GM23248 (cell line): Measurements from ENCODE around the gene LOC128125822.
A peak's percentile ranks its signal among the peaks of the same experiment; 100 is the strongest.

Experiments
- DNase-seq: peaks from one replicate; pipeline ENCODE4 v3.0.0-alpha.2; 2015
- H2AFZ ChIP-seq: fragments of 200-600 bp; sonication (generic); 2 replicates; pipeline ENCODE4 v1.6.1; 2016; ENCODE audit warnings: antibody characterized with exemption
- H3F3A ChIP-seq: fragments of 200-600 bp; sonication (generic); 2 replicates; pipeline ENCODE4 v1.6.1; 2016; ENCODE audit warnings: mild to moderate bottlenecking, antibody characterized with exemption, mixed run types; ENCODE audit not compliant: insufficient read depth
- H3K27ac ChIP-seq: fragments of 200-600 bp; sonication (generic); 2 replicates; pipeline ENCODE4 v1.5.1; 2016; ENCODE audit warnings: mild to moderate bottlenecking
- H3K27me3 ChIP-seq: fragments of 200-600 bp; sonication (generic); replicated peaks from 2 replicates; pipeline ENCODE4 v1.6.1; 2016; ENCODE audit warnings: mild to moderate bottlenecking; ENCODE audit not compliant: insufficient read depth
- H3K36me3 ChIP-seq: fragments of 200-600 bp; sonication (generic); 2 replicates; pipeline ENCODE4 v1.6.1; 2016; ENCODE audit warnings: low read depth, mild to moderate bottlenecking
- H3K4me1 ChIP-seq: fragments of 200-600 bp; sonication (generic); 2 replicates; pipeline ENCODE4 v1.6.1; 2016; ENCODE audit warnings: mild to moderate bottlenecking; ENCODE audit not compliant: insufficient read depth
- H3K4me2 ChIP-seq: fragments of 200-600 bp; sonication (generic); one replicate; pipeline ENCODE4 v1.6.1; 2016; ENCODE audit warnings: mild to moderate bottlenecking; ENCODE audit not compliant: unreplicated experiment
- H3K4me3 ChIP-seq: fragments of 200-600 bp; sonication (generic); 2 replicates; pipeline ENCODE4 v1.5.1; 2016; ENCODE audit warnings: mild to moderate bottlenecking
- H3K79me2 ChIP-seq: fragments of 200-600 bp; sonication (generic); 2 replicates; pipeline ENCODE4 v1.6.1; 2016; ENCODE audit warnings: mild to moderate bottlenecking; ENCODE audit not compliant: insufficient read depth
- H3K9ac ChIP-seq: fragments of 200-600 bp; sonication (generic); 2 replicates; pipeline ENCODE4 v1.6.1; 2016; ENCODE audit warnings: mild to moderate bottlenecking
- H3K9me2 ChIP-seq: fragments of 200-600 bp; sonication (generic); 2 replicates; pipeline ENCODE4 v1.6.1; 2016; ENCODE audit warnings: mixed run types, mild to moderate bottlenecking, moderate library complexity; ENCODE audit not compliant: insufficient read depth
- H3K9me3 ChIP-seq: fragments of 200-600 bp; sonication (generic); one replicate; pipeline ENCODE4 v1.6.1; 2017; ENCODE audit warnings: low read depth
- H4K20me1 ChIP-seq: fragments of 200-600 bp; sonication (generic); 2 replicates; pipeline ENCODE4 v1.6.0; 2016; ENCODE audit not compliant: insufficient read depth
- EZH2 ChIP-seq: fragments of 200-600 bp; sonication (generic); IDR thresholded peaks from 2 replicates; pipeline ENCODE4 v1.6.1; 2018; ENCODE audit warnings: antibody characterized with exemption, mild to moderate bottlenecking; ENCODE audit not compliant: insufficient read depth, poor library complexity, severe bottlenecking
- EZH2phosphoT487 ChIP-seq: fragments of 200-600 bp; sonication (generic); IDR thresholded peaks from 2 replicates; pipeline ENCODE4 v1.6.1; 2018; ENCODE audit warnings: antibody characterized with exemption, moderate library complexity, mild to moderate bottlenecking, low read depth; ENCODE audit not compliant: insufficient read depth
- WGBS, 2 experiments: methylation state at CpG; one replicate each; pipeline ENCODE4 v1.1.6; 2015 to 2017; ENCODE audit warnings: low lambda C conversion rate in 2 of 2, low coverage in 1 of 2; ENCODE audit errors: missing lambda C conversion rate in 2 of 2; 5-methylcytosine and 5-hydroxymethylcytosine counted together
- in situ Hi-C: fragments of 300-500 bp; cut with MboI; formaldehyde crosslinking; loops from 2 replicates; pipeline ENCODE4 v1.15.0; 2020

Gene LOC128125822

GRCh38 chr6:63589952-63590411 lies 17.7 kb downstream of the LOC128125822 start:
- H3K4me2 ChIP-seq = no peak overlapping the region
- peak; percentile 39 for DNase-seq
- H2AFZ ChIP-seq = no peak overlapping the region
- no peak overlapping the region for H3K9ac ChIP-seq
- H4K20me1 ChIP-seq = no peaks in the 10 kb centered on the region
- no peak overlapping the region for H3K4me3 ChIP-seq
- H3K79me2 ChIP-seq = no peaks in the 10 kb centered on the region
- H3K27ac ChIP-seq = no peak overlapping the region
- no peaks in the 10 kb centered on the region for H3K9me2 ChIP-seq
- H3K36me3 ChIP-seq = no peaks in the 10 kb centered on the region
- no peaks in the 10 kb centered on the region for H3K4me1 ChIP-seq
- TF ChIP-seq EZH2 = no peak
- TF ChIP-seq EZH2phosphoT487 = no peak
- 26 to 44% methylated on average over 2 of the region's 2 CpGs for WGBS, 2 experiments
- in situ Hi-C loops = no loop called here
- H3F3A ChIP-seq = peaks cover 15% of the 10 kb centered on the region
- no peaks in the 10 kb centered on the region for H3K9me3 ChIP-seq
- no peaks in the 10 kb centered on the region for H3K27me3 ChIP-seq

- H3F3A ChIP-seq = no peaks in the 10 kb centered on the region
- no peaks in the 10 kb centered on the region for H3K9me2 ChIP-seq
- H3K36me3 ChIP-seq = no peaks in the 10 kb centered on the region
- no peak overlapping the region for H3K9ac ChIP-seq
- WGBS, 2 experiments = 82% methylated on average over 7 of the region's 7 CpGs
- DNase-seq = no peak
- peaks cover 4% of the 10 kb centered on the region; the same call in 1 of the 2 replicates for H3K4me1 ChIP-seq
- no peak overlapping the region for H2AFZ ChIP-seq
- no peak overlapping the region for H3K27ac ChIP-seq
- no peak for TF ChIP-seq EZH2phosphoT487
- no peak for TF ChIP-seq EZH2
- H3K9me3 ChIP-seq = no peaks in the 10 kb centered on the region
- no peaks in the 10 kb centered on the region for H3K79me2 ChIP-seq
- no peaks in the 10 kb centered on the region for H3K27me3 ChIP-seq
- in situ Hi-C loops = no loop called here
- H3K4me3 ChIP-seq = no peak overlapping the region
- H3K4me2 ChIP-seq = no peak overlapping the region
- no peaks in the 10 kb centered on the region for H4K20me1 ChIP-seq
These were observed 20.6 kb downstream of the LOC128125822 start for GRCh38 chr6:63592886-63593285.

GRCh38 chr6:63597141-63598048 lies 25.1 kb downstream of the LOC128125822 start:
- peak overlapping the region; percentile 39 for H3K9ac ChIP-seq
- no peaks in the 10 kb centered on the region for H3K9me3 ChIP-seq
- WGBS, 2 experiments = 31% methylated on average over 6 of the region's 6 CpGs
- no peaks in the 10 kb centered on the region for H3K36me3 ChIP-seq
- H3K4me2 ChIP-seq = peak overlapping the region; percentile 95
- TF ChIP-seq EZH2 = no peak
- TF ChIP-seq EZH2phosphoT487 = no peak
- H3K4me1 ChIP-seq = peaks cover 5% of the 10 kb centered on the region; the same call in 1 of the 2 replicates
- in situ Hi-C loops = no loop called here
- no peaks in the 10 kb centered on the region for H3F3A ChIP-seq
- peak overlapping the region; percentile 95 for H2AFZ ChIP-seq
- no peaks in the 10 kb centered on the region for H3K79me2 ChIP-seq
- H4K20me1 ChIP-seq = no peaks in the 10 kb centered on the region
- no peak overlapping the region for H3K27ac ChIP-seq
- H3K4me3 ChIP-seq = peak overlapping the region; percentile 77
- no peaks in the 10 kb centered on the region for H3K9me2 ChIP-seq
- DNase-seq = peak; percentile 56
- H3K27me3 ChIP-seq = no peaks in the 10 kb centered on the region

GRCh38 chr6:63598049-63599036 lies 26.1 kb downstream of the LOC128125822 start:
- peak overlapping the region; percentile 39 for H3K9ac ChIP-seq
- peak; percentile 73 for DNase-seq
- no peaks in the 10 kb centered on the region for H3K9me2 ChIP-seq
- WGBS, 2 experiments = 1 to 3% methylated on average over 23 of the region's 23 CpGs
- H3K9me3 ChIP-seq = no peaks in the 10 kb centered on the region
- H3F3A ChIP-seq = no peaks in the 10 kb centered on the region
- TF ChIP-seq EZH2 (no peak), EZH2phosphoT487 (no peak)
- H3K4me3 ChIP-seq = peak overlapping the region; percentile 77
- no peaks in the 10 kb centered on the region for H3K79me2 ChIP-seq
- no peak overlapping the region for H3K27ac ChIP-seq
- H3K4me1 ChIP-seq = peaks cover 5% of the 10 kb centered on the region; the same call in 1 of the 2 replicates
- in situ Hi-C loops = no loop called here
- H4K20me1 ChIP-seq = no peaks in the 10 kb centered on the region
- H3K4me2 ChIP-seq = peak overlapping the region; percentile 95
- no peaks in the 10 kb centered on the region for H3K27me3 ChIP-seq
- no peaks in the 10 kb centered on the region for H3K36me3 ChIP-seq
- peak overlapping the region; percentile 95 for H2AFZ ChIP-seq
